IPS DF 19.7 (cell line): ENCODE measurements around the gene AGFG2.

ENCODE experiments used
- DNase-seq: peaks from one replicate; pipeline ENCODE4 v3.0.0-alpha.2; 2013; ENCODE audit warnings: low read depth, low spot score

AGFG2 gene

GRCh38 chr7:100613412-100614175 lies 74.6 kb downstream of the AGFG2 start:
- DNase-seq = no peak

DNA sequence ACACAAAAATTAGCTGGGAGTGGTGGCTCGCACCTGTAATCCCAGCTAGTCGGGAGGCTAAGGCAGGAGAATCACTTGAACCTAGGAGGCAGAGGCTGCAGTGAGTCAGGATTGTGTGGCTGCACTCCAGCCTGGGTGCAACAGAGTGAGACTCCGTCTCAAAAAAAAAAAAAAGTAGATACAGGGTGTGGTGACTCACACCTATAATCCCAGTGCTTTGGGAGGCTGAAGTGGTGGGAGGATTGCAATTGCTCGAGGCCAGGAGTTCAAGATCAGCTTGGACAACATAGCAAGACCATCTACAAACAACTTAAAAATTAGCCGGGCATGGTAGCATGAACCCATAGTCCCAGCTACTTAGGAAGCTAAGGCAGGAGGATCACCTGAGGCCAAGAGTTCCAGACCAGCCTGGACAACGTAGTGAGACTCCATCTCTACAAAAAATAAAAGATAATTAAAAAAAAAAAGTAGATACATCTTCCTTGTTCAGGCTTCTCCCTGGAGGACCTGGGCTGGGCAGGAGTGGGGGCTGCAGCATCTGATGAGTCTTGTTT lies 75.4 kb downstream of the AGFG2 start:
- DNase-seq = no peak
